HEK293 (cell line): ENCODE results near the gene H2AZ2.

Experiments used
- FEZF1 ChIP-seq: fragments of 450-650 bp; formaldehyde crosslinking; IDR thresholded peaks from 2 replicates; pipeline ENCODE4 v1.5.1; 2016; ENCODE audit warnings: missing biosample characterization, missing genetic modification characterization
- KLF8 ChIP-seq: fragments of 450-650 bp; formaldehyde crosslinking; IDR thresholded peaks from 2 replicates; pipeline ENCODE4 v1.5.1; 2016; ENCODE audit warnings: missing biosample characterization, missing genetic modification characterization
- MEIS1 ChIP-seq: sonication (generic); formaldehyde crosslinking; IDR thresholded peaks from 2 replicates; pipeline ENCODE4 v1.8.1; 2022; ENCODE audit warnings: missing genetic modification reagents, mild to moderate bottlenecking, borderline replicate concordance
- MZF1 ChIP-seq: fragments of 450-650 bp; formaldehyde crosslinking; IDR thresholded peaks from 2 replicates; pipeline ENCODE4 v1.5.1; 2017; ENCODE audit warnings: missing biosample characterization, missing genetic modification characterization, borderline replicate concordance
- ZFP69B ChIP-seq: fragments of 450-650 bp; formaldehyde crosslinking; IDR thresholded peaks from 2 replicates; pipeline ENCODE4 v1.5.1; 2016; ENCODE audit warnings: missing biosample characterization, missing genetic modification characterization
- ZNF10 ChIP-seq: fragments of 450-650 bp; formaldehyde crosslinking; IDR thresholded peaks from 2 replicates; pipeline ENCODE4 v1.5.1; 2017; ENCODE audit warnings: missing biosample characterization, missing genetic modification characterization
- ZNF146 ChIP-seq: fragments of 450-650 bp; formaldehyde crosslinking; IDR thresholded peaks from 2 replicates; pipeline ENCODE4 v1.5.1; 2016; ENCODE audit warnings: missing biosample characterization, missing genetic modification characterization
- ZNF157 ChIP-seq: fragments of 450-650 bp; formaldehyde crosslinking; IDR thresholded peaks from 2 replicates; pipeline ENCODE4 v1.5.1; 2016; ENCODE audit warnings: missing biosample characterization, missing genetic modification characterization
- ZNF239 ChIP-seq: fragments of 450-650 bp; formaldehyde crosslinking; IDR thresholded peaks from 2 replicates; pipeline ENCODE4 v1.5.1; 2016; ENCODE audit warnings: missing biosample characterization, missing genetic modification characterization
- ZNF26 ChIP-seq: fragments of 450-650 bp; formaldehyde crosslinking; IDR thresholded peaks from 2 replicates; pipeline ENCODE4 v1.5.1; 2016; ENCODE audit warnings: missing biosample characterization, missing genetic modification characterization
- ZNF350 ChIP-seq: fragments of 450-650 bp; formaldehyde crosslinking; IDR thresholded peaks from 2 replicates; pipeline ENCODE4 v1.5.0; 2017; ENCODE audit warnings: missing biosample characterization, mild to moderate bottlenecking, missing genetic modification characterization
- ZNF398 ChIP-seq: fragments of 450-650 bp; formaldehyde crosslinking; IDR thresholded peaks from 2 replicates; pipeline ENCODE4 v1.5.1; 2017; ENCODE audit warnings: missing biosample characterization, missing genetic modification characterization
- ZNF404 ChIP-seq: fragments of 450-650 bp; formaldehyde crosslinking; IDR thresholded peaks from 2 replicates; pipeline ENCODE4 v1.5.1; 2017; ENCODE audit warnings: missing biosample characterization, missing genetic modification characterization
- ZNF426 ChIP-seq: fragments of 450-650 bp; formaldehyde crosslinking; IDR thresholded peaks from 2 replicates; pipeline ENCODE4 v1.5.1; 2017; ENCODE audit warnings: missing biosample characterization, missing genetic modification characterization, mild to moderate bottlenecking, inconsistent platforms, moderate library complexity
- ZNF449 ChIP-seq: fragments of 450-650 bp; formaldehyde crosslinking; IDR thresholded peaks from 2 replicates; pipeline ENCODE4 v1.5.1; 2017; ENCODE audit warnings: missing biosample characterization, mild to moderate bottlenecking, missing genetic modification characterization, moderate library complexity
- ZNF521 ChIP-seq: fragments of 450-650 bp; formaldehyde crosslinking; IDR thresholded peaks from 2 replicates; pipeline ENCODE4 v1.5.1; 2017; ENCODE audit warnings: missing biosample characterization, mild to moderate bottlenecking, missing genetic modification characterization
- ZNF571 ChIP-seq: fragments of 450-650 bp; formaldehyde crosslinking; IDR thresholded peaks from 2 replicates; pipeline ENCODE4 v1.5.0; 2017; ENCODE audit warnings: missing biosample characterization, missing genetic modification characterization
- ZNF664 ChIP-seq: fragments of 450-650 bp; formaldehyde crosslinking; IDR thresholded peaks from 2 replicates; pipeline ENCODE4 v1.5.1; 2016; ENCODE audit warnings: missing biosample characterization, missing genetic modification characterization
- ZNF701 ChIP-seq: fragments of 450-650 bp; formaldehyde crosslinking; IDR thresholded peaks from 2 replicates; pipeline ENCODE4 v1.5.1; 2016; ENCODE audit warnings: missing biosample characterization, missing genetic modification characterization
- ZNF837 ChIP-seq: fragments of 450-650 bp; formaldehyde crosslinking; IDR thresholded peaks from 2 replicates; pipeline ENCODE4 v1.5.1; 2016; ENCODE audit warnings: missing biosample characterization, missing genetic modification characterization
- ZSCAN18 ChIP-seq: fragments of 450-650 bp; formaldehyde crosslinking; IDR thresholded peaks from 2 replicates; pipeline ENCODE4 v1.5.1; 2016; ENCODE audit warnings: missing biosample characterization, missing genetic modification characterization
- TF ChIP-seq, protein P1 (sequence below): fragments of 450-650 bp; formaldehyde crosslinking; IDR thresholded peaks from 2 replicates; pipeline ENCODE4 v1.5.1; 2016; ENCODE audit warnings: missing biosample characterization, missing genetic modification characterization
- TF ChIP-seq, protein P2 (sequence below): fragments of 450-650 bp; formaldehyde crosslinking; conservative IDR thresholded peaks from 2 replicates; pipeline ENCODE4 v1.5.1; 2016; ENCODE audit warnings: low read depth, missing biosample characterization, missing genetic modification characterization
- TF ChIP-seq, protein P3 (sequence below): fragments of 450-650 bp; formaldehyde crosslinking; IDR thresholded peaks from 2 replicates; pipeline ENCODE4 v1.5.1; 2016; ENCODE audit warnings: missing biosample characterization, missing genetic modification characterization
- TF ChIP-seq, protein P4 (sequence below): fragments of 450-650 bp; formaldehyde crosslinking; IDR thresholded peaks from 2 replicates; pipeline ENCODE4 v1.5.1; 2016; ENCODE audit warnings: missing biosample characterization, missing genetic modification characterization

Gene H2AZ2

DNA sequence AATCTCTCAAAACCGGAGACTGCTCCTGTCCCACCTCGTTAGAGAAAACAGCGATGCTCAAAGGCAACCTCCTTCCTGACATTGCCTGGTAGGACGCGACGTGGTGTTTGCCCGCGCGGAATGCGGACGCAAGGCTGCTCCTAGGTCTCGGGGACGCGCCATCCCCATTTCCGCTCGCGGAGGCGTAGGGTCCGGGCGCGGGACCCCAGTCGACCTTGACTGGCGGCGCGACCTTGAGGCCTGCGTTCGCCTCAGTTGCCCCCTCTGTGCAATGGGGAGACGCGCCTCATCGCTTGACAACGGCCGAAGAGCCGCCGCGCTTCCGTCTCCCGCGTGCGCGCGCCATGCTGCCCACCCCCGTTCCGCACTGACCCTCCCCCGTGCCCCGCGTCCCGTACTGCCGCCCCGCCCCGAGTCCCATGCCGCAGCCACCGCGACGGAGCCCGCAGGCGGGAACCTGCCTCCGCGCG lies 51.8 kb downstream of the H2AZ2 start (continued):
- TF ChIP-seq ZNF26 (tag by site-specific recombination) (no peak), MEIS1 (CRISPR knock-in tag) (no peak), ZNF350 (no peak), ZNF146 (tag by site-specific recombination) (peak; percentile 33; the same call in 1 of the 2 replicates), ZNF664 (tag by site-specific recombination) (no peak), ZNF837 (tag by site-specific recombination) (no peak), ZNF398 (tag by site-specific recombination) (peak; percentile 50), ZSCAN18 (tag by site-specific recombination) (0 out of 2 replicates have a peak, but pooled peaks have one; percentile 32), ZNF521 (tag by site-specific recombination) (no peak), ZFP69B (tag by site-specific recombination) (peak; percentile 56; the same call in 1 of the 2 replicates), FEZF1 (tag by site-specific recombination) (no peak), ZNF239 (tag by site-specific recombination) (no peak), ZNF404 (tag by site-specific recombination) (no peak), ZNF10 (0 out of 2 replicates have a peak, but pooled peaks have one; percentile 37), ZNF426 (tag by site-specific recombination) (no peak), ZNF571 (tag by site-specific recombination) (no peak), KLF8 (tag by site-specific recombination) (peak; percentile 9; the same call in 1 of the 2 replicates), MZF1 (tag by site-specific recombination) (0 out of 2 replicates have a peak, but pooled peaks have one; percentile 28), ZNF449 (tag by site-specific recombination) (peak; percentile 74), ZNF701 (tag by site-specific recombination) (no peak), ZNF157 (tag by site-specific recombination) (no peak)
- TF ChIP-seq, protein P1, sequence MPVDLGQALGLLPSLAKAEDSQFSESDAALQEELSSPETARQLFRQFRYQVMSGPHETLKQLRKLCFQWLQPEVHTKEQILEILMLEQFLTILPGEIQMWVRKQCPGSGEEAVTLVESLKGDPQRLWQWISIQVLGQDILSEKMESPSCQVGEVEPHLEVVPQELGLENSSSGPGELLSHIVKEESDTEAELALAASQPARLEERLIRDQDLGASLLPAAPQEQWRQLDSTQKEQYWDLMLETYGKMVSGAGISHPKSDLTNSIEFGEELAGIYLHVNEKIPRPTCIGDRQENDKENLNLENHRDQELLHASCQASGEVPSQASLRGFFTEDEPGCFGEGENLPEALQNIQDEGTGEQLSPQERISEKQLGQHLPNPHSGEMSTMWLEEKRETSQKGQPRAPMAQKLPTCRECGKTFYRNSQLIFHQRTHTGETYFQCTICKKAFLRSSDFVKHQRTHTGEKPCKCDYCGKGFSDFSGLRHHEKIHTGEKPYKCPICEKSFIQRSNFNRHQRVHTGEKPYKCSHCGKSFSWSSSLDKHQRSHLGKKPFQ (tag by site-specific recombination): no peak
- TF ChIP-seq, protein P2, sequence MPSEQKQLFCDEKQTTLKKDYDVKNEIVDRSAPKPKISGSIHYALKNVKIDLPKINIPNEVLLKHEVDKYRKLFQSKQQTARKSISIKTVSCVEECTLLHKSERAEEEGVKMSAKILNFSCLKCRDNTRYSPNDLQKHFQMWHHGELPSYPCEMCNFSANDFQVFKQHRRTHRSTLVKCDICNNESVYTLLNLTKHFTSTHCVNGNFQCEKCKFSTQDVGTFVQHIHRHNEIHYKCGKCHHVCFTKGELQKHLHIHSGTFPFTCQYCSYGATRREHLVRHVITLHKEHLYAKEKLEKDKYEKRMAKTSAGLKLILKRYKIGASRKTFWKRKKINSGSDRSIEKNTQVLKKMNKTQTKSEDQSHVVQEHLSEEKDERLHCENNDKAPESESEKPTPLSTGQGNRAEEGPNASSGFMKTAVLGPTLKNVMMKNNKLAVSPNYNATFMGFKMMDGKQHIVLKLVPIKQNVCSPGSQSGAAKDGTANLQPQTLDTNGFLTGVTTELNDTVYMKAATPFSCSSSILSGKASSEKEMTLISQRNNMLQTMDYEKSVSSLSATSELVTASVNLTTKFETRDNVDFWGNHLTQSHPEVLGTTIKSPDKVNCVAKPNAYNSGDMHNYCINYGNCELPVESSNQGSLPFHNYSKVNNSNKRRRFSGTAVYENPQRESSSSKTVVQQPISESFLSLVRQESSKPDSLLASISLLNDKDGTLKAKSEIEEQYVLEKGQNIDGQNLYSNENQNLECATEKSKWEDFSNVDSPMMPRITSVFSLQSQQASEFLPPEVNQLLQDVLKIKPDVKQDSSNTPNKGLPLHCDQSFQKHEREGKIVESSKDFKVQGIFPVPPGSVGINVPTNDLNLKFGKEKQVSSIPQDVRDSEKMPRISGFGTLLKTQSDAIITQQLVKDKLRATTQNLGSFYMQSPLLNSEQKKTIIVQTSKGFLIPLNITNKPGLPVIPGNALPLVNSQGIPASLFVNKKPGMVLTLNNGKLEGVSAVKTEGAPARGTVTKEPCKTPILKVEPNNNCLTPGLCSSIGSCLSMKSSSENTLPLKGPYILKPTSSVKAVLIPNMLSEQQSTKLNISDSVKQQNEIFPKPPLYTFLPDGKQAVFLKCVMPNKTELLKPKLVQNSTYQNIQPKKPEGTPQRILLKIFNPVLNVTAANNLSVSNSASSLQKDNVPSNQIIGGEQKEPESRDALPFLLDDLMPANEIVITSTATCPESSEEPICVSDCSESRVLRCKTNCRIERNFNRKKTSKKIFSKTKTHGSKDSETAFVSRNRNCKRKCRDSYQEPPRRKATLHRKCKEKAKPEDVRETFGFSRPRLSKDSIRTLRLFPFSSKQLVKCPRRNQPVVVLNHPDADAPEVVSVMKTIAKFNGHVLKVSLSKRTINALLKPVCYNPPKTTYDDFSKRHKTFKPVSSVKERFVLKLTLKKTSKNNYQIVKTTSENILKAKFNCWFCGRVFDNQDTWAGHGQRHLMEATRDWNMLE (tag by site-specific recombination): 0 out of 2 replicates have a peak, but pooled peaks have one; percentile 29
- TF ChIP-seq, protein P3, sequence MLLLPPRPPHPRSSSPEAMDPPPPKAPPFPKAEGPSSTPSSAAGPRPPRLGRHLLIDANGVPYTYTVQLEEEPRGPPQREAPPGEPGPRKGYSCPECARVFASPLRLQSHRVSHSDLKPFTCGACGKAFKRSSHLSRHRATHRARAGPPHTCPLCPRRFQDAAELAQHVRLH (tag by site-specific recombination): peak; percentile 80
- TF ChIP-seq, protein P4, sequence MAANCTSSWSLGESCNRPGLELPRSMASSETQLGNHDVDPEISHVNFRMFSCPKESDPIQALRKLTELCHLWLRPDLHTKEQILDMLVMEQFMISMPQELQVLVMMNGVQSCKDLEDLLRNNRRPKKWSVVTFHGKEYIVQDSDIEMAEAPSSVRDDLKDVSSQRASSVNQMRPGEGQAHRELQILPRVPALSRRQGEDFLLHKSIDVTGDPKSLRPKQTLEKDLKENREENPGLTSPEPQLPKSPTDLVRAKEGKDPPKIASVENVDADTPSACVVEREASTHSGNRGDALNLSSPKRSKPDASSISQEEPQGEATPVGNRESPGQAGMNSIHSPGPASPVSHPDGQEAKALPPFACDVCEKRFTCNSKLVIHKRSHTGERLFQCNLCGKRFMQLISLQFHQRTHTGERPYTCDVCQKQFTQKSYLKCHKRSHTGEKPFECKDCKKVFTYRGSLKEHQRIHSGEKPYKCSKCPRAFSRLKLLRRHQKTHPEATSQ (tag by site-specific recombination): peak; percentile 95; the same call in 1 of the 2 replicates
